NOMO-1 treated with DMSO at 0.1 percent for 48 hours (cell line): ENCODE results near the gene CD3D.
A peak's percentile ranks its signal among the peaks of the same experiment; 100 is the strongest.

Source experiments
- DNase-seq: peaks from one replicate; lab custom pipeline; 2025; ENCODE audit not compliant: unreplicated experiment; lab: John Stamatoyannopoulos, UW

Gene CD3D

DNA sequence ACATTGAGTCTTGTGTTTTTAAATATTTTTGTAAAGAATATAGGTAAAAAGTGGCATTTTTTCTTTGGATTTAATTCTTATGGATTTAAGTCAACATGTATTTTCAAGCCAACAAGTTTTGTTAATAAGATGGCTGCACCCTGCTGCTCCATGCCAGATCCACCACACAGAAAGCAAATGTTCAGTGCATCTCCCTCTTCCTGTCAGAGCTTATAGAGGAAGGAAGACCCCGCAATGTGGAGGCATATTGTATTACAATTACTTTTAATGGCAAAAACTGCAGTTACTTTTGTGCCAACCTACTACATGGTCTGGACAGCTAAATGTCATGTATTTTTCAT lies 38.3 kb downstream of the CD3D start:
- DNase-seq = no peak

DNA sequence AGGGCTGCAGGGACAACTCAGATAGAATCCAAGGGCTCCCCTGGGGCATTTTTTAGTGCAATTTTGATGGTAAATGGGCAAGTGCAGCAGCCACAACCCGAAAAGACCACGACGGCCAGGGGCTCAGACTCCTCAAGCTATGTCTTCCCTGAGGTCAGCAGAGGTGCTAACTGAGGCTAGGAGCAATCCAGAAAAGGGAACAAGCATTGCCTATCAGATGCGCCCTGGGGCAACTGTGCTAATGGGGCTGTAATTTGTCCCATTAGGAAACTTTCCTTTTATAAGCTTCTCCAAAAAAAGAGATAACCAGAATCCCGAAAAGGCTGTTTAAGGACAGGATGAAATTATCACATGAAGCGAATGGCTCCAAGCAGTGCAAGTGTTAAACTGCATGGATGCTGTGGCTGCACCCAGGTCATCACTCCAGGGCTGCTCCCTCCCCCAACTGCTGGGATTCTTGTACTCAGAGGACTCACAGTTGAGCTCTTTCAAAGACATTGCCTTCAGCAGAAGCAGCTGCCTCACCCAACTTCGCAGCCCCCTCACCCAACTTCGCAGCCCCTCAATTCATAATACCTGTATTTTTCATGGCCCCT lies 40.8 kb downstream of the CD3D start:
- no peak for DNase-seq

DNA sequence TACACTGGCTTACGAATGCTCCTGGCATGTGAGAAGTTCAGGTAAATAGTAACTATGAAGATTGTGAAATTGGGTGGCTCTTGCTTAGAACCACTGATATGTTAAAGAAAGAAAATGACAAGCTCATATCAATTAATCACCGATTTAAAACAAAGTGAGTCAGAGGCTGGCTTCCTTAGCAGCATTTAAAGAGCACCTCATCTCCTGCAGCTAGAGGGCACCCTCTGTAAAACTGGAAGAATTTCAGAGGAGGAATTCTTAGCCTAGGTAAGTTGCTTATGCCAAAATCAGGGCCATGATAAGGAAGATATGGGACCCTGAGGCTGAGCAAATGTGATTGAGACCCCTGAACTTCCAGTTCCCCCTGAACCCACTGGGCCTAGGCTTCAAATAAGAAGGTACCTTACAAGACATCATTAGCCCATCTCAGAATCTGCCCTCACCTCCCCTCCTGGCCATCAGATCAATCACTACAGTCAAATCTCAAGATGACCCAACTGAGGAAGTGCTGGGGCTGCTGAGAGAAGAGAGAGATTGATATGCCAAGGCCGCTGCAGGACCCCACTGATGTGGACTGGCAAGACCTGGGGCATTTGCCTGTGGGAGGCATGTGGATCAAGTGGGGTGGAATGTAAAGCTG lies 46.6 kb downstream of the CD3D start:
- no peak for DNase-seq

DNA sequence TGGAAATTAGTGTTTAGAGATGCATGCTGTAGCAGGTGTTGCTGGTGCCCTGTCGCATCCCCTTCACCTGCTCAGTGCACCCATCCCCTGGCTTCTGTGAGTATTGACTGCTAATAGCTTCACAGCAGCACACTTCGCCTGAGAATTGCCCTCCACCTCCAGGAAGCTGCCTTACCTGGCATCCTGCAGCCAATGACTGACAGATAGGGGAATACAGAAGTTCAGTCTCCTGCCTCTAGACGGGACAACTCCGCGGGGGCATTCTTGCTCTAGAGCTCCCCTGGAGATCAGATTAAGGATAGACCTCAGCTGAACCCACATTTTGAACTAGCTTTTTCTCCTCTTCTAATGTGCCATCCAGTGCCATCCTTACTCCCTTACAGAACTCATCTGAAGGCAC lies 47.3 kb downstream of the CD3D start:
- DNase-seq = no peak

DNA sequence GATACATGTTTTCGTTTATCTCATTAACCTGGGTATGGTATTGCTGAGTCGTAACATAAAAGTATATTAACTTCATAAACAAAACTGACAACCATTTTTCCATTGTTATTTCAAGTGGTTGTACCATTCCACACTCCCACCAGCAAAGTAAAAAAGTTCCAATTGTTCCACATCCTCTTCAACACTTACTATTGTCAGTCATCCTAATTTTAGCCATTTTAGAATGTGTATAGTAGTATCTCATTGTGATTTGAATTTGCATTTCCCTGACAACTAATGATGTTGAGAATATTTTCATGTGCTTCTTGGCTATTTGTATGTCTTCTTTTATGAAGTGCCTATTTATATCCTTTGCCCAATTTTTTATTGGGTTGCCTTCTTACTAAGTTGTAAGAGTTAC lies 48.5 kb downstream of the CD3D start:
- no peak for DNase-seq

DNA sequence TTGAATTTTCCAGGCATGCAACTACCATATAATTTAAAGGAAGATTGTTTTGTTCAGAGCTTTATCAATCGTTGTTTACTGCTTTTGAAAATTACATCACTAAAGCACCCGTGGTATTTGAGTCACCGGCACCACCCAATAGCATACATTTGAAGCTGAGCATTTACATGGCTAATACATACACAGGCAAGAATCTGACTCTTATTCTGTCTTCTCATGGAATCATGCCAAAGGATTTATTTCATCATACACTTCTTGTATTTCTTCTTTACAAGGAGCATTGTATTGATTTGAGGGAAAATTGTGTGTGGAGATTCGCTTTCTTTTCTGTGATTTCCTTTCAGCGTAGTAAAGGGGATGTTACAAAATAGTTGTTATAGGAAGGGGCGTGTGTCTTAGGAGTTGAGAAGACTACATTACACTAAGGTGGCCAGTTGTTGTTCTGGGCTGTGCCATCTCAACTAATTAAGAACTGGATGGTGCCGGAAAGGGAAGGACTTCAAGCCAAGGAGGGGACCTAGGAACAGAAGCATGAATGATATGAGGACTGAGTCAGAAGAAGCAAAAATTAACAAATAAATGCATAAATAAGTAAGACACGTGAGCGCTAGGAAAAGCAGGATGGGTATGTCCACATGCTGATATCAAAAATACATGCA lies 50.9 kb downstream of the CD3D start:
- DNase-seq = peak; percentile 76

DNA sequence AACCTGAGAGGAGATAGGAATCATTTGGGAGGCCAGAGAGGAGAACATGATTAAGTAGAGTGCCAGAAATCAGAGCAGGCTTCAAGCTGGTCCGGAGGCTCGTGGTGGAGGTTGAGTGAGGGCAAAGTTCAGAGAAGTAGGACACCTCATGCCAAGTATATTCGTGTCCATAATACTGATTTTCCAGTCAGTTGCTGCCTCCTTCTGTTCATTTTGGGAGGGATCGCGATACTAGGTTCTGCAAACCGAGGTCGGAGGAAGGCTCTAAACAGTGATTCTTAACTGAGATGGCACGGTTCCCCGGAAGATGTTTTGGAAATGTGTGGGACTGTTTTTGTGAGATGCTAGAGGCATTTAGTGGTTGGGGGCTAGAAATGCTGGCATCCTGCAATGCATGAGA lies 51.6 kb downstream of the CD3D start:
- peak; percentile 72 for DNase-seq

DNA sequence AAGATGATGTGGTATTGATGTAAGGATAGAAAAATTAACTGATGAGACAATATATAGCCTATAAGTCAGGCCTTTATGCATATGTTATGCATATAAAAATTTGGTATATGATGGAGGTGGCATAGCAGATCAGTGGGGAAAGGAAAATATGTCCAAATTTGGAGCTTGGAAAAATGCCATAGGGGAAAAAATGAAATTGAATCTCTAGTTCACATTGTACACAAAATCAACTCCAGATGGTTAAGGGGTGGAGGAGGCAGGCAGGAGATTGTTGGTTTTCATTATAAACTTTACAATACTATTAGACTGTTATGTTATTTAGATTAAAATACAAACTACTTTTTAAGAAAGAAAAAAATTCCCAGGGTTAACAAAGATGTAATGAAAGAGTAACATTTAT lies 53.1 kb downstream of the CD3D start:
- DNase-seq = no peak
